RPMI7951 (cell line): ENCODE data around the gene NOXRED1. TPM values are rescaled to one million over a fixed set of nuclear protein-coding genes. Genes with fewer than 3 reads are reported as not detected.

ENCODE experiments used
- DNase-seq: peaks from one replicate; pipeline ENCODE4 v3.0.0-alpha.2; 2012; ENCODE audit warnings: low read depth
- total RNA-seq: library from RNA; depleted of rRNA; stranded (reverse); fragments of >200 nt; shearing (Covaris generic); gene quantifications from 2 replicates; pipeline ENCODE4 v1.2.3, GENCODE V29; 2014

NOXRED1 gene
- total RNA-seq, 1 experiment from 2014 or later = not detected

DNA sequence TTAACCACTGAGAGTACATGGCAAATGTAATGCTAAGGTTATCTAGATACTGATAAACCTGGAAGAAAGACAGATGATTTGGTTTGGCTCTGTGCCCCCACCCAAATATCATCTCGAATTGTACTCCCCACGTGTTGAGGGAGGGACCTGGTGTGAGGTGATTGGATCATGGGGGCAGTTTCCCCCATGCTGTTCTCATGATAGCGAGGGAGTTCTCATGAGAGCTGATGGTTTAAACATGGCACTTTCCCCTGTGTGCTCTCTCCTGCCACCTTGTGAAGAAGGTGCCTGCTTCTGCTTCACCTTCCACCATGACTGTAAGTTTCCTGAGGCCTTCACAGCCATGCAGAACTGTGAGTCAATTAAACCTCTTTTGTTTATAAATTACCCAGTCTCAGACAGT lies 14.2 kb downstream of the NOXRED1 start:
- no peak for DNase-seq

GRCh38 chr14:77407158-77407557 lies 16.2 kb downstream of the NOXRED1 start:
- DNase-seq = no peak

DNA sequence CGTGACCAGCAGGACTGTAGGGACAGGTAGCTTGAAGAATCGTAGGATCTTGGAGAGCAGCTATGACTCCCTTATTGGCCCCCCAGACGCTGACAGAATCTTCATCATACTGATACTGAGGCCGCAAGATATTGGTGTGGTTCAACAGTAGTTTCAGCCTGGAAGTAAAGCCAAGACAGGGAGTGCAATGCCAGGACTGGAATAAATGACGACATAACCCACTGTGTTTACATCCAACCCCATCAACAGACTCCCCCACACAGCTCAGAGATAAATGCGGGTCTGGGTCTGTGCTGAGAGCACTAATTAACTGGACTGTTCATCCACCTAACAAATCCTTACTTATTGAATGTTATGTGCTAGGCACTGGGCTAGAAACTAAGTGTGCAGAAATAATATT lies 16.6 kb downstream of the NOXRED1 start:
- DNase-seq = no peak

GRCh38 chr14:77406086-77406485 lies 17.2 kb downstream of the NOXRED1 start:
- no peak for DNase-seq

- DNase-seq = no peak
Observed at GRCh38 chr14:77403768-77404167, 19.6 kb downstream of the NOXRED1 start.

DNA sequence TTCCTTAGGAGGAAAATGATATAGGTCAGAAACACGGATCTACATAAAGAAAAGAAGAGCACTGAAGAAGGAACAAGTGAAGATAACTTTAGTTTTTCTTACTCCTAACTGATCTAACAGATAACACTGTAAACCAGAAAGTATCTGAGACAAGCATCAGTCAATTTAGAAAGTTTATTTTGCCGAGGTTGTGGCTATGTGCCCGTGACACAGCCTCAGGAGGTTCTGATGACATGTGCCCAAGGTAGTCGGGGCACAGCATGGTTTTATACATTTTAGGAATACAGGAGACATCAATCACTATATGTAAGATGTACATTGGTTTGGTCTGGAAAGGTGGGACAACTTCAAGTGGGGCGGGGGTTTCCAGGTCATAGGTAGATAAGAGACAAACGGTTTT lies 23.1 kb downstream of the NOXRED1 start:
- DNase-seq = no peak

GRCh38 chr14:77390188-77390587 lies 33.1 kb downstream of the NOXRED1 start:
- DNase-seq = no peak

- DNase-seq = no peak
Observed at GRCh38 chr14:77378701-77379100, 44.6 kb downstream of the NOXRED1 start.

DNA sequence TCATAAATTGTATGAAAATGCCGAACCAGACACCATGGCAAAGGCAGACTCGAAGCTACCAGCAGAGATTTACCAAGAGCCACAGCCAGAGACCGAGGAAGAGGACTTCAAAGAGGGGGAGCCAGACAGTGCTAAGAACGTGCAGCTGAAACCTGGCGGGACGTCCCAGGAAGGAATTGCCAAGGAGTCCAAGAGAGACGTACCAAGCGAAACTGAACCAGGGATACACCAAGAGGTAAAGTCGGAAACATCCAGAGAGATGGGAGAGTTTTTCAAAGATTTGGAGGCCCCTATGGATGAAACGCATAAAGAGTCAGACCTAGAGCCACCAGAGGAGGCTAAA lies 45.9 kb downstream of the NOXRED1 start:
- DNase-seq = no peak

GRCh38 chr14:77376771-77377501 lies 46.4 kb downstream of the NOXRED1 start, which contains the start of the genes SAMD15 and TMED8:
Gene SAMD15 (plus strand): TSS chr14:77377379. CDS start chr14:77377419, 40 bp downstream.
Gene TMED8 (minus strand): TSS chr14:77377094. CDS start chr14:77377053, 41 bp downstream.
- DNase-seq = peak; percentile 76

GRCh38 chr14:77375973-77376770 lies 47.2 kb downstream of the NOXRED1 start:
- DNase-seq = no peak

DNA sequence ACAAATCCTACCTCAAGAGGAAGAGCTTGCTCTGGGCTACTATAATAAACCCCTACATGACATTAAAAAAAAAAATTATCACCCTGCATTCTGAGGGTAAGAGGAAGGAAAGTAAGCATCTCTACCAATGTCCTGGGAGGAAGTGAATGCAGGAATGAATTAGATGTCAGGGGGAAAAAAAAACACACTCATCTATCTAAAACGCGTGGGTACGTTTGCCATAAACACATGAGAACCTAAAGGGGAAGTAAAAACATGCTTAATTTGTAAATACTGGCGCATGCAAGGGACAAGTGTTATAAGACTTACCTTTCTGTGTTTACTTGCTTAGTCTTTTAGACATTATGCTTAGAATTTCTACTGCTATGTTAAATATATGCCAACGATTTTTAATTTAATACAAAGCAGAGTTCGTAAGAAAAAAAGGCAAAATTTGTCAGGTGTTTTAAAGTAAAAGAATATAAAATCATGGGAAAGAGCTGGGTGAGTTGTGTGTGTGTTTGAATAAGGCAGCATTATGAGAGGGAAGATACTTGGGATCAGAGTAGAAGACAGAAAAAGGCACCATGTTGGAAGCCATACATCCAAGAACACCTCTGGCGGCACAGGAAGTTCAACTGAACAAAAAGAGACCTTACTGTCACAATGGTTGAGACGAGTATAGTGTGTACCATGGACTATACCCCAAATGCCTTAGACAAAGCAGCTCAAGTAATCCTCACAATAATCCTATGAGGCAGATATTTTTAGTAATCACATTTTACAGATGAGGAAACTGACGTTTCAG lies 48.0 kb downstream of the NOXRED1 start:
- no peak for DNase-seq

GRCh38 chr14:77372304-77372841 lies 51.0 kb downstream of the NOXRED1 start:
- DNase-seq = peak; percentile 31

GRCh38 chr14:77369285-77369684 lies 54.0 kb downstream of the NOXRED1 start:
- no peak for DNase-seq

GRCh38 chr14:77364146-77364545 lies 59.2 kb downstream of the NOXRED1 start:
- DNase-seq = no peak

GRCh38 chr14:77359626-77360025 lies 63.7 kb downstream of the NOXRED1 start:
- no peak for DNase-seq

DNA sequence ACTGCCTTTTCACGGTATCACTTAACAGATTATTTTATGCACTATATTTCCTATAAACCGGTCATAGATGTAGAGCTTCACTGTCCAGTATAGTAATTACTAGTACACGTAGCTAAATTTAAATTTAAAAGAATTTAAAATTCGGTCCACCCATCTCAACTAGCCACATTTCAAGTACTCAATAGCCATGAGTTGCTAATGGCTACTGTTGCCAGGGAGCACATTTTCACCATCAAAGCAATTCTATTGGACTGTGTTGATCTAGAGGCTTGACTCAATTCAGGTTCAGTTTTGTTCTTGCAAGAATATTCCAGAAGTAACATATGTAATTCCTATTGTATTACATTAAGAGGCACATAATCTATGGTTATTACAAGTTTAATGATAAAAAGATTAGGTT lies 66.4 kb downstream of the NOXRED1 start:
- DNase-seq = no peak

DNA sequence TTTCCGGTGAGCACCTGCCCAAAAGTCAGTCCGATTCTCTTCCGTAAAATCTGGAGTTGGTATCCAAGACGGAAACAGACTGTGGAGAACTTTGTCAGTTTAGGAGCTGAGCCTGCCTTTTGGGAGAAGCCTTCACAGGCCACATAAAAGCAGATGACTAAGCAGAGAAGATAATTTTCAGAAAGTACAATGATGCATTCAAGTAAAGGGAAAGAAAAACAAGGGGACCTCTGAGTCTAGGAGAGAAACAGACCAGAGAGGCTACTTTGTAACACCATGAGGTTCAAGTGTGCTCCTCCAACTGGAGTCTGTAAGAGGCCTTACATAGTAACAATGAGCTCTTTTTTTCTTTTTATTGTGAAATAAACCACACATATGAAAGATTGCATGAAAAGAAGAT lies 67.5 kb downstream of the NOXRED1 start:
- peak; percentile 21 for DNase-seq

GRCh38 chr14:77353469-77354141 lies 69.7 kb downstream of the NOXRED1 start:
- peak; percentile 5 for DNase-seq

DNA sequence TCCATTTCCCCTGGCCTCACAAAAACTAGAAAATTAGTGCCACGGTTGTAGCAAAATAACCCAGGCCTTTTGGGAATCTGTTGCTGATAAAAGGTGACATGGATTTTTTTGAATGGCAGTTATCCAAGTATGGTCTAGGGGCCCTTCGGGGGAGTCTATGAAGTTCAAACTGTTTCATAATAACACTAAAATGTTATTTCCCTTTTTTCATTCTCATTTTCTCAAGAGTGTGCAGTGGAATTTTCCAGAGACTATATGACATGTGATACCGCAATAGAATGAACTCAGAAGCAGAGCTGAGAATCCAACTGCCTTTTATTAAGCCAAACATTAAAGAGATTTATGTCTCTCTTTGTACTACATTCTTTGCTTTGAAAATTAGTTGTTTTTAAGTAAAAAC lies 75.6 kb downstream of the NOXRED1 start:
- no peak for DNase-seq

- no peak for DNase-seq
Observed at GRCh38 chr14:77346495-77346894, 76.8 kb downstream of the NOXRED1 start.
